Colonic mucosa (tissue), 4 donors: ENCODE results near the gene MCC. TPM values are rescaled to one million over a fixed set of nuclear protein-coding genes. Genes with fewer than 3 reads are reported as not detected.

Experiments
- DNase-seq: peaks from one replicate; pipeline ENCODE4 v3.0.0-alpha.2; 2020
- H3K27ac ChIP-seq: fragments of 200-600 bp; one replicate; pipeline ENCODE4 v1.8.0; 2021
- H3K27me3 ChIP-seq: fragments of 200-600 bp; one replicate; pipeline ENCODE4 v1.8.0; 2021
- H3K36me3 ChIP-seq: fragments of 200-600 bp; one replicate; pipeline ENCODE4 v1.8.0; 2021
- H3K4me1 ChIP-seq: fragments of 200-600 bp; one replicate; pipeline ENCODE4 v1.8.0; 2021; ENCODE audit warnings: mild to moderate bottlenecking
- H3K4me3 ChIP-seq: fragments of 200-600 bp; one replicate; pipeline ENCODE4 v1.8.0; 2021
- H3K9ac ChIP-seq, 2 donors: one replicate each; pipeline ENCODE4 v1.7.0; 2013; ENCODE audit warnings: control low read depth in 2 of 2, low read depth in 2 of 2, low read length in 2 of 2
- H3K9me3 ChIP-seq: fragments of 200-600 bp; one replicate; pipeline ENCODE4 v1.8.0; 2021
- intact Hi-C: fragments of 100-400 bp; cut with DNase I; formaldehyde crosslinking; loops from one replicate; pipeline ENCODE4 v1.14.1; 2022
- total RNA-seq, 2 donors: library from RNA; stranded (reverse); fragmentation: NEBNext Ultra II Directional in 1 of 2; extraction: Animal tissue kit (Norgen Biotek cat#: 25700) in 1 of 2; gene quantifications; one replicate each; pipeline ENCODE4 v1.2.1, GENCODE V29; 2021
- TF ChIP-seq, protein P1 (sequence below): fragments of 200-600 bp; IDR thresholded peaks from one replicate; pipeline ENCODE4 v1.8.0; 2022; ENCODE audit warnings: antibody characterized with exemption, mild to moderate bottlenecking
- donor health status: healthy.
- donor health status: DM: no; HTN: no; CAD: no.
- donor health status: DM: no; HTN: no; CAD: no.

MCC gene
- total RNA-seq, 2 donors from 2014 or later: 1.9 to 3.1 TPM

DNA sequence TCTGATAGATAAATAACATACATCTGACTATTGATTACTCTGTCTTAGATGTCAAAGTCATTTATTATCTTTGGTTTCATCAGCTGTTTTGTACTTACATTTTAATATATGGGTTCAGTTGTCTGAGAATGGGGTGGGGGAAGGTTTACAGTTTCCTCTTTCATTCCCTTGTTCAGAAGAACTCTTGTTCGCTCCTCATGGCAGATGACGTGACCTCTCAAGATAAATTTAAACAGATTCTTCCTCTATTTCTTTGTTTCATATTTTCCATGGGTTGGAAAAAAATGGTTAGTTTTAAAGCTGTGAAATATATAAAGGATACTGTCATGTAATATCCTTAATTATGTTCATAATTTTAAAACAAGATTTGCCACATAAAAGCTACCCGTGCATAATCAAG, 114.8 kb downstream of the MCC start:
- H3K27me3 ChIP-seq: no peaks in the 10 kb centered on the region
- H3K4me1 ChIP-seq: no peaks in the 10 kb centered on the region
- TF ChIP-seq, protein P1, sequence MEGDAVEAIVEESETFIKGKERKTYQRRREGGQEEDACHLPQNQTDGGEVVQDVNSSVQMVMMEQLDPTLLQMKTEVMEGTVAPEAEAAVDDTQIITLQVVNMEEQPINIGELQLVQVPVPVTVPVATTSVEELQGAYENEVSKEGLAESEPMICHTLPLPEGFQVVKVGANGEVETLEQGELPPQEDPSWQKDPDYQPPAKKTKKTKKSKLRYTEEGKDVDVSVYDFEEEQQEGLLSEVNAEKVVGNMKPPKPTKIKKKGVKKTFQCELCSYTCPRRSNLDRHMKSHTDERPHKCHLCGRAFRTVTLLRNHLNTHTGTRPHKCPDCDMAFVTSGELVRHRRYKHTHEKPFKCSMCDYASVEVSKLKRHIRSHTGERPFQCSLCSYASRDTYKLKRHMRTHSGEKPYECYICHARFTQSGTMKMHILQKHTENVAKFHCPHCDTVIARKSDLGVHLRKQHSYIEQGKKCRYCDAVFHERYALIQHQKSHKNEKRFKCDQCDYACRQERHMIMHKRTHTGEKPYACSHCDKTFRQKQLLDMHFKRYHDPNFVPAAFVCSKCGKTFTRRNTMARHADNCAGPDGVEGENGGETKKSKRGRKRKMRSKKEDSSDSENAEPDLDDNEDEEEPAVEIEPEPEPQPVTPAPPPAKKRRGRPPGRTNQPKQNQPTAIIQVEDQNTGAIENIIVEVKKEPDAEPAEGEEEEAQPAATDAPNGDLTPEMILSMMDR: no peak
- intact Hi-C loops: no loop called here
- no peak overlapping the region for H3K27ac ChIP-seq
- no peaks in the 10 kb centered on the region for H3K36me3 ChIP-seq
- no peak overlapping the region for H3K4me3 ChIP-seq
- no peaks in the 10 kb centered on the region for H3K9me3 ChIP-seq
- no peak for DNase-seq
- no peak overlapping the region for H3K9ac ChIP-seq

DNA sequence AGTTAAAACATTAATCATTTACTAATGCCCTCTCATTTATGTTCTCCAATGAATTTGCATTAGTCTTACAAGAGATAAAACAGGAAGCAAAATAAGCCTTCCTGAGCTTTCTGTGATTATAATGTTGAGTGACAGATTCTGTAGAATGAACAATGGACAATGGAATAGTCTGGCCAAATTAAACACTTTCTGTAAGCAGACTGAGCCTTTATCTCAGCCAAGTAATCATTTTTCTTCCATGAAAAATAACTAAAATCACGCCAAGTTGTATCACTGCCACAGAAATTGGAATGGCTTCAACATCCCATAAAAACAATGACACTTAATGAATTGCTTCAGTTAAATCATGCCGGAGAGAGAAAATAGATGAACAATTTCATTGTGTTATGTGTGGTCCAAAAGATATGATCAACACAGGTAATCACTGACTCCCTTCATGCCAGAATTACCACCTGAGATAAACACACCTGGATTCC, 116.5 kb downstream of the MCC start:
- no peaks in the 10 kb centered on the region for H3K27me3 ChIP-seq
- no peak overlapping the region for H3K4me3 ChIP-seq
- TF ChIP-seq, protein P1: no peak
- H3K9me3 ChIP-seq: no peaks in the 10 kb centered on the region
- no peak overlapping the region for H3K27ac ChIP-seq
- H3K36me3 ChIP-seq: no peaks in the 10 kb centered on the region
- DNase-seq: no peak
- intact Hi-C loops: no loop called here
- H3K4me1 ChIP-seq: no peaks in the 10 kb centered on the region
- no peak overlapping the region for H3K9ac ChIP-seq

DNA sequence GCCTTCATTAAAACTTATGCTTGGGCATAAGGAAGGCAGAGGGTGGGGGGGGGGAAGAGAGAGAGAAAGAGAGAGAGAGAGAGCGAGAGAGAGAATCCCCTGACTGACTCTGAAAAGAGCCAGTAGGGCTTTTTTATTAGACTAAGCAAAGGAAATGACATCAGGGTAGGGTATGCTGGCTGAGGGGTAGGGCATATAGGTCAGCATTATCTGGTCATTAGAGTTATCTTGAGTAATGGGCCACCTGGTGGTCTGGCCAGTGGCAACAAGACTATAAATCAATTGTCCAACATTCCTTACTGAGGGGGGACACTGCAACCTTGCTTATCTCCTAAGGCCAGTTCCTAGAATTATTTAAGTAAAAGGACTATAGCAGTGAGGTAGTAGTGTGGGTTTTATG, 120.7 kb downstream of the MCC start:
- no peak overlapping the region for H3K9ac ChIP-seq
- H3K27ac ChIP-seq: no peak overlapping the region
- no peaks in the 10 kb centered on the region for H3K36me3 ChIP-seq
- no peaks in the 10 kb centered on the region for H3K4me1 ChIP-seq
- H3K9me3 ChIP-seq: no peaks in the 10 kb centered on the region
- no peak overlapping the region for H3K4me3 ChIP-seq
- intact Hi-C loops: no loop called here
- DNase-seq: no peak
- no peaks in the 10 kb centered on the region for H3K27me3 ChIP-seq
- TF ChIP-seq, protein P1: no peak

DNA sequence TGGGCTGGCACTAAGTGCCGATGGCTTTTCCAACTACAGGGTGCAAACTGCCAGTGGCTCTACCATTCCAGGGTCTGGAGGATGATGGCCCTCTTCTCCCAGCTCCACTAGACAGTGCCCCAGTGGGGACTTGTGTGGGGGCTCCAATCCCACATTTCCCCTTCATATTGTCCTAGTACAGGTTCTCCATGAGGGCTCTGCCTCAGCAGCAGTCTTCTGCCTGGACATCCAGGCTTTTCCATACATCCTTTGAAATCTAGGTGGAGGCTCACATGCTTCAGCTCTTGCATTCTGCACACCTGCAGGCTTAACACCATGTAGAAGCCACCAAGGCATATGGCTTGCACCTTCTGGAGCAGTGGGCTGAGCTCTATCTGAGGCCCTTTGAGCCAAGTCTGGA, 123.8 kb downstream of the MCC start:
- DNase-seq: no peak
- intact Hi-C loops: no loop called here
- no peaks in the 10 kb centered on the region for H3K27me3 ChIP-seq
- no peak overlapping the region for H3K27ac ChIP-seq
- H3K4me1 ChIP-seq: no peaks in the 10 kb centered on the region
- H3K9me3 ChIP-seq: no peaks in the 10 kb centered on the region
- H3K4me3 ChIP-seq: no peak overlapping the region
- H3K36me3 ChIP-seq: no peaks in the 10 kb centered on the region
- no peak overlapping the region for H3K9ac ChIP-seq
- TF ChIP-seq, protein P1: no peak

DNA sequence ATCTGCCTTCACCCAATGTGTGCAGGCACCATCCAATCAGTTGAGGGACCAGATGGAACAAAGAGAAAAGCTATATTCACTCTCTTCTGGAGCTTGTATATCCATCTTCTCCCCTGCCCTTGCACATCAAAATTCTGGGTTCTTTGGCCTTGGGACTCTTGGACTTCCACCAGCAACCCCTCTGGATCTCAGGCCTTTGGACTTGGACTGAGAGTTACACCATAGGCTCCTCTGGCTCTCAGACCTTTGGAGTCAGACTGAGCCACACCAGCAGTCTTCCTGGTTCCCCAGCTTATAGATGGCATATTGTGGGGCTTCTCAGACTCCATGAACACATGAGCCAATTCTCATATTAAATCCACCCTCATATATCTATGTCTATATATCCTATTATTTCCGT, 126.6 kb downstream of the MCC start:
- Histone ChIP-seq H3K36me3 (no peaks in the 10 kb centered on the region), H3K4me1 (no peaks in the 10 kb centered on the region), H3K9ac (no peak overlapping the region), H3K27ac (no peak overlapping the region), H3K4me3 (no peak overlapping the region), H3K9me3 (no peaks in the 10 kb centered on the region), H3K27me3 (no peaks in the 10 kb centered on the region)
- intact Hi-C loops: no loop called here
- TF ChIP-seq, protein P1: no peak
- DNase-seq: no peak

DNA sequence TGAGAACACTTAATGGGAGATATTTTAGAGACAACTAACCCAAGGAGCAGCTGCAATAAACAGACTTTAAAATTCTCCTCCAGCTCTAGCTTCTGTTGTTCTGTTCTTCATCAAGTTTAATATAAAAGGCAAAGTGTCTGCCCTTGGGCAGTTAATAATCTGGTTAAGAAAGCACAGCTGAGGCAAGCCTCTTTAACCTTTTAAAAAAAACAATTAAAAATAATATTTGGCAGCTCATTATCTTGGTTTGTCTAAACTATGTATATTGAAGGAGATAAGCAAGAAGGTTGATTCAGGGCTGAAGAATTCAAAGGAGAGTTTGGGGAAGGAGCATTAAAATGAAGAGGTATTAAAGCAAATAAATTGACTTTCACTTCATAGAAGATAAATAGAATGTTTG, 128.8 kb downstream of the MCC start:
- no peaks in the 10 kb centered on the region for H3K27me3 ChIP-seq
- DNase-seq: no peak
- intact Hi-C loops: no loop called here

More for the DNA sequence above, 128.8 kb downstream of the MCC start:
- Histone ChIP-seq H3K9me3 (no peaks in the 10 kb centered on the region), H3K4me3 (no peak overlapping the region), H3K9ac (no peak overlapping the region), H3K27ac (no peak overlapping the region), H3K4me1 (no peaks in the 10 kb centered on the region), H3K36me3 (no peaks in the 10 kb centered on the region)
- TF ChIP-seq, protein P1: no peak
